Neural cell (in vitro differentiated cells): ENCODE data around the gene TTN.

Experiments
- EZH2 ChIP-seq: fragments of 200-600, 300-800 bp; shearing (Covaris generic), sonication (generic); IDR thresholded peaks from 2 replicates; pipeline ENCODE4 v1.6.1; 2014; ENCODE audit warnings: antibody characterized with exemption, low read length, borderline replicate concordance, mild to moderate bottlenecking; ENCODE audit not compliant: insufficient read depth, poor library complexity, severe bottlenecking
- TAF1 ChIP-seq: IDR thresholded peaks from 2 replicates; pipeline ENCODE4 v1.6.1; 2012; ENCODE audit warnings: low read depth
- TF ChIP-seq, protein P1 (sequence below): fragments of 450-650 bp; IDR thresholded peaks from 2 replicates; pipeline ENCODE4 v1.5.1; 2014; ENCODE audit warnings: antibody characterized with exemption, mild to moderate bottlenecking, moderate library complexity; ENCODE audit not compliant: poor library complexity, severe bottlenecking
- TF ChIP-seq, protein P2 (sequence below): IDR thresholded peaks from 2 replicates; pipeline ENCODE4 v1.6.1; 2012; ENCODE audit warnings: borderline replicate concordance

DNA sequence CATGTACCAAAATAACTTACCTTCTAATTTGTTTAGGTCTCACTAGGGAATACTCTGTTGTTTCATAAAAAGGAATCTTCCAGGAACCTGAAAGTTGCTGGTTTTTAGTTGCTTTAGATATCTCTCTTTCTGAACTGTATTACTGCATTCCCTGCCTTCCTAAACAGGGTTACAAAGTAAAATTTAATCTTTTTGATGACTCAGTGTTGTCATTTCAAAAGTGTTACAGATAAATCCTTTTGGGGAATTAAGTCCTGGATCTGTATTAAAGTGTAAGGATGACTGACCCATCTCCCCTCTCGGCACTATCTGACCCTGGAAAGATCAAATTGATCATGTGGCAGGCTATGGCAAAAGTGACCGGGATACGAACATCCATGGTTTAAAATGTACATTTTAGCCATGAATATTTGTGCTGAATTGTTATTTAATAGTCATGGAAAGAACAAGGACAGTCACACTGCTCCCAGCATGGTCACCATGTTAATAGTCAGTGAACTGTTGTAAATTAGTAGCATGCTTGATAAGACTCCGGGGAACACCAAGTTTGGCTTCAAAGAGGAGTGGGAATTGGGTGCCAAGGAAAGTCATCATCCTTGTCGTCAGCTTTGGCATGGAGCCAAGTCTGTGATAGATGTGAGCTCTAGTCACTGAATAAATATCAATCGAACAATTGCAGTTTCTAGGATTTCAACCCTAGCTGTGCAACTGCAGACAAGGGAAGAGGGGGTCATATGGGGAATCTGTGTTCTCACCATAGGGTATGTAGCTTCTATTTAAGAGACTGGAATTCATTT is 322.8 kb downstream of the TTN start:
- TF ChIP-seq, protein P1, sequence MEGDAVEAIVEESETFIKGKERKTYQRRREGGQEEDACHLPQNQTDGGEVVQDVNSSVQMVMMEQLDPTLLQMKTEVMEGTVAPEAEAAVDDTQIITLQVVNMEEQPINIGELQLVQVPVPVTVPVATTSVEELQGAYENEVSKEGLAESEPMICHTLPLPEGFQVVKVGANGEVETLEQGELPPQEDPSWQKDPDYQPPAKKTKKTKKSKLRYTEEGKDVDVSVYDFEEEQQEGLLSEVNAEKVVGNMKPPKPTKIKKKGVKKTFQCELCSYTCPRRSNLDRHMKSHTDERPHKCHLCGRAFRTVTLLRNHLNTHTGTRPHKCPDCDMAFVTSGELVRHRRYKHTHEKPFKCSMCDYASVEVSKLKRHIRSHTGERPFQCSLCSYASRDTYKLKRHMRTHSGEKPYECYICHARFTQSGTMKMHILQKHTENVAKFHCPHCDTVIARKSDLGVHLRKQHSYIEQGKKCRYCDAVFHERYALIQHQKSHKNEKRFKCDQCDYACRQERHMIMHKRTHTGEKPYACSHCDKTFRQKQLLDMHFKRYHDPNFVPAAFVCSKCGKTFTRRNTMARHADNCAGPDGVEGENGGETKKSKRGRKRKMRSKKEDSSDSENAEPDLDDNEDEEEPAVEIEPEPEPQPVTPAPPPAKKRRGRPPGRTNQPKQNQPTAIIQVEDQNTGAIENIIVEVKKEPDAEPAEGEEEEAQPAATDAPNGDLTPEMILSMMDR = no peak
- TF ChIP-seq TAF1 (no peak), EZH2 (no peak)
- TF ChIP-seq, protein P2, sequence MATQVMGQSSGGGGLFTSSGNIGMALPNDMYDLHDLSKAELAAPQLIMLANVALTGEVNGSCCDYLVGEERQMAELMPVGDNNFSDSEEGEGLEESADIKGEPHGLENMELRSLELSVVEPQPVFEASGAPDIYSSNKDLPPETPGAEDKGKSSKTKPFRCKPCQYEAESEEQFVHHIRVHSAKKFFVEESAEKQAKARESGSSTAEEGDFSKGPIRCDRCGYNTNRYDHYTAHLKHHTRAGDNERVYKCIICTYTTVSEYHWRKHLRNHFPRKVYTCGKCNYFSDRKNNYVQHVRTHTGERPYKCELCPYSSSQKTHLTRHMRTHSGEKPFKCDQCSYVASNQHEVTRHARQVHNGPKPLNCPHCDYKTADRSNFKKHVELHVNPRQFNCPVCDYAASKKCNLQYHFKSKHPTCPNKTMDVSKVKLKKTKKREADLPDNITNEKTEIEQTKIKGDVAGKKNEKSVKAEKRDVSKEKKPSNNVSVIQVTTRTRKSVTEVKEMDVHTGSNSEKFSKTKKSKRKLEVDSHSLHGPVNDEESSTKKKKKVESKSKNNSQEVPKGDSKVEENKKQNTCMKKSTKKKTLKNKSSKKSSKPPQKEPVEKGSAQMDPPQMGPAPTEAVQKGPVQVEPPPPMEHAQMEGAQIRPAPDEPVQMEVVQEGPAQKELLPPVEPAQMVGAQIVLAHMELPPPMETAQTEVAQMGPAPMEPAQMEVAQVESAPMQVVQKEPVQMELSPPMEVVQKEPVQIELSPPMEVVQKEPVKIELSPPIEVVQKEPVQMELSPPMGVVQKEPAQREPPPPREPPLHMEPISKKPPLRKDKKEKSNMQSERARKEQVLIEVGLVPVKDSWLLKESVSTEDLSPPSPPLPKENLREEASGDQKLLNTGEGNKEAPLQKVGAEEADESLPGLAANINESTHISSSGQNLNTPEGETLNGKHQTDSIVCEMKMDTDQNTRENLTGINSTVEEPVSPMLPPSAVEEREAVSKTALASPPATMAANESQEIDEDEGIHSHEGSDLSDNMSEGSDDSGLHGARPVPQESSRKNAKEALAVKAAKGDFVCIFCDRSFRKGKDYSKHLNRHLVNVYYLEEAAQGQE = no peak
